ENCODE data around the gene BTBD19. TPM values are rescaled to one million over a fixed set of nuclear protein-coding genes. Genes with fewer than 3 reads are reported as not detected.

Gene BTBD19
- total and polyA plus RNA-seq, 2 of the 8 experiments (the other 6 are each of a cell fraction or from before 2014, with no cell fraction given) = 1.1 TPM

DNA sequence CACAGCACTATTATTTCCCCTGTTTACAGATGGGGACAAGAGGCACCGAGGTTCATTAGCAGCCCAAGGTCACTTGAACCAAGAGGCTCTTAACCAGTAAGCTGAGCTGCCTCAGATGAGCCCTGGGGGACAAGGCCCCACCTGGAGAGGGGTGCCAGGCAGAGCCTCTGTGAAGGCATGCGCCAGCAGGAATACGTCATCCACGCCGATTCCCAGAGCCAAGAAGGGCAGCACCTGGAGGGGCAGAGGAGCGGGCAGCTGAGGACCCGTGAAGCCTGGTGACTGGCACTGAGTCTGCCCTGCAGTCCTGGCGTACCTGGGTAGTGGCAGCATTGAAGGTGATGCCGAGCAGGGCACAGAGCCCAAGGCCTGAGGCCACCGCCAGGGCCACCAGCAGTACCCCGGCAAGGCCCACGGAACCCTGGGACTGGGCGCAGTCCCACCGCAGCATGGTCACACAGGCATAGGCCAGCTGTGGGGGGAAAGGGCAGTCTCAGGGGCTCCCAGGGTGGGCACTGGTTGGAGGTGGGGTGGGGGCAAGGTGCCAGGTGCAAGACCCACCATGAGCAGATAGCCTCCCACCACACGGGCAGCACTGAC, 20.6 kb downstream of the BTBD19 start (continued):
- TF ChIP-seq SAP30 (IDR thresholded peaks at IDR 0.05; ENCODE audit: insufficient read depth, insufficient replicate concordance, low read length) = no peak
- no peak for TF ChIP-seq SIRT6 (IDR thresholded peaks at IDR 0.05; ENCODE audit: low read length)
- TF ChIP-seq RXRA (IDR thresholded peaks at IDR 0.05; ENCODE audit: insufficient read depth, low read depth, low read length) = no peak
- TF ChIP-seq, protein P1, sequence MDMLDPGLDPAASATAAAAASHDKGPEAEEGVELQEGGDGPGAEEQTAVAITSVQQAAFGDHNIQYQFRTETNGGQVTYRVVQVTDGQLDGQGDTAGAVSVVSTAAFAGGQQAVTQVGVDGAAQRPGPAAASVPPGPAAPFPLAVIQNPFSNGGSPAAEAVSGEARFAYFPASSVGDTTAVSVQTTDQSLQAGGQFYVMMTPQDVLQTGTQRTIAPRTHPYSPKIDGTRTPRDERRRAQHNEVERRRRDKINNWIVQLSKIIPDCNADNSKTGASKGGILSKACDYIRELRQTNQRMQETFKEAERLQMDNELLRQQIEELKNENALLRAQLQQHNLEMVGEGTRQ (IDR thresholded peaks at IDR 0.05; ENCODE audit: low read length) = no peak
- no peak for TF ChIP-seq BACH1 (IDR thresholded peaks at IDR 0.05; ENCODE audit: low read length)

Data from H1 (cell line).